ENCODE measurements around the gene CFAP52. TPM values are rescaled to one million over a fixed set of nuclear protein-coding genes. Genes with fewer than 3 reads are reported as not detected.
A peak's percentile ranks its signal among the peaks of the same experiment; 100 is the strongest.

Gene CFAP52
- total and polyA plus RNA-seq, 2 of the 13 experiments (the other 11 are each of a cell fraction or from before 2014, with no cell fraction given): not detected

DNA sequence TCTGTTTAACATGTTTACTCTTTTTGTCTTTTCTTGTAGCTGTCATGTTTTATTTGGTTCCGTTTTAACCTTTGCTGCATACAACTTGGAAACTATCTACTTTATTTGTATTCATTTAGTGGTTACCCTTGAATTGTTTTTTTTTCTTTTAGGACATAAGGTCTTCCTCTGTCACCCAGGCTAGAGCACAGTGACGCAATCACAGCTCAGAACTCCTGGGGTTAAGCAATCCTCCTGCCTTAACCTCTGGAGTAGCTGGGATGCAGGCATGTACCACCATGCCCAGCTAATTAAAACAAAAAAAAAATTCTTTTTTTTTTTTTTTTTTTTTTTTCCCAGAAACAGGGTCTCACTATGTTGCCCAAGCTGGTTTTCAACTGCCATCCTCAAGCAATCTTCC is 39.0 kb downstream of the CFAP52 start:
- TF ChIP-seq SP2 (CRISPR knock-in tag; IDR thresholded peaks at IDR 0.05): no peak
- TF ChIP-seq, protein P1, sequence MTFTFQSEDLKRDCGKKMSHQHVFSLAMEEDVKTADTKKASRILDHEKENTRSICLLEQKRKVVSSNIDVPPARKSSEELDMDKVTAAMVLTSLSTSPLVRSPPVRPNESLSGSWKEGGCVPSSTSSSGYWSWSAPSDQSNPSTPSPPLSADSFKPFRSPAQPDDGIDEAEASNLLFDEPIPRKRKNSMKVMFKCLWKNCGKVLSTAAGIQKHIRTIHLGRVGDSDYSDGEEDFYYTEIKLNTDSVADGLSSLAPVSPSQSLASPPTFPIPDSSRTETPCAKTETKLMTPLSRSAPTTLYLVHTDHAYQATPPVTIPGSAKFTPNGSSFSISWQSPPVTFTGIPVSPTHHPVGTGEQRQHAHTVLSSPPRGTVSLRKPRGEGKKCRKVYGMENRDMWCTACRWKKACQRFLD (CRISPR knock-in tag; IDR thresholded peaks at IDR 0.05; ENCODE audit: borderline replicate concordance): no peak
- TF ChIP-seq, protein P2, sequence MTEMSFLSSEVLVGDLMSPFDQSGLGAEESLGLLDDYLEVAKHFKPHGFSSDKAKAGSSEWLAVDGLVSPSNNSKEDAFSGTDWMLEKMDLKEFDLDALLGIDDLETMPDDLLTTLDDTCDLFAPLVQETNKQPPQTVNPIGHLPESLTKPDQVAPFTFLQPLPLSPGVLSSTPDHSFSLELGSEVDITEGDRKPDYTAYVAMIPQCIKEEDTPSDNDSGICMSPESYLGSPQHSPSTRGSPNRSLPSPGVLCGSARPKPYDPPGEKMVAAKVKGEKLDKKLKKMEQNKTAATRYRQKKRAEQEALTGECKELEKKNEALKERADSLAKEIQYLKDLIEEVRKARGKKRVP (CRISPR knock-in tag; IDR thresholded peaks at IDR 0.05): 0 out of 4 replicates have a peak, but pooled peaks of 1 of the 2 experiments have one; percentile 42
- peak; percentile 97 for TF ChIP-seq CEBPB (IDR thresholded peaks at IDR 0.05; ENCODE audit: borderline replicate concordance, low read depth, low read length)
- TF ChIP-seq CEBPG (CRISPR knock-in tag; IDR thresholded peaks at IDR 0.05): peak; percentile 92
- in situ Hi-C loops (cut with HindIII; ENCODE audit: extremely low pct_ligation_motif_present, low pct_unique_long_range_greater_than_20kb) (no loop called here), intact Hi-C loops (cut with micrococcal nuclease; ENCODE audit: unreplicated experiment) (no loop called here)
- H3K9ac ChIP-seq (ENCODE audit: insufficient read depth, low read depth, low read length): no peak overlapping the region
- H3K79me2 ChIP-seq (ENCODE audit: insufficient read depth, low read length): no peaks in the 10 kb centered on the region
- WGBS (ENCODE audit: low lambda C conversion rate): 3% methylated on average over 2 of the region's 2 CpGs
- ChIA-PET CTCF (ENCODE audit: low intra/inter-chr PET ratio, low total read pairs) (no interaction called here), POLR2A (interaction anchor here (0.6 kb wide), 1 partner anchor 33 kb away, joined by 3 read pairs; no protein-coding TSS in a partner anchor)
- H3K4me3 ChIP-seq (replicated peaks in 1 of 3; ENCODE audit: insufficient read depth in 1 of 3, low read depth in 2 of 3, low read length in 3 of 3): no peak overlapping the region
- H4K20me1 ChIP-seq (ENCODE audit: insufficient read depth, low read length): no peaks in the 10 kb centered on the region
- no peak overlapping the region for H3K27ac ChIP-seq (ENCODE audit: extremely low read length, insufficient read depth, low read length)
- no peaks in the 10 kb centered on the region for H3K4me1 ChIP-seq (ENCODE audit: insufficient read depth, low read length)
- H2AFZ ChIP-seq (ENCODE audit: low read length): no peak overlapping the region
- BruUV-seq (replicated peaks): no TSS peak
- no peak overlapping the region for H3K4me2 ChIP-seq (ENCODE audit: low read depth, low read length)
- H3K9me3 ChIP-seq (ENCODE audit: low read length): no peaks in the 10 kb centered on the region
- no peaks in the 10 kb centered on the region for H3K27me3 ChIP-seq (ENCODE audit: control insufficient read depth in 1 of 2, insufficient read depth in 2 of 2, low read length in 2 of 2)
- no peaks in the 10 kb centered on the region for H3K36me3 ChIP-seq (replicated peaks in 1 of 2; ENCODE audit: control insufficient read depth in 1 of 2, insufficient read depth in 2 of 2, low read length in 2 of 2)
- ATAC-seq (no peak), FAIRE-seq (no peak), DNase-seq (ENCODE audit: low spot score) (peak; percentile 24)

DNA sequence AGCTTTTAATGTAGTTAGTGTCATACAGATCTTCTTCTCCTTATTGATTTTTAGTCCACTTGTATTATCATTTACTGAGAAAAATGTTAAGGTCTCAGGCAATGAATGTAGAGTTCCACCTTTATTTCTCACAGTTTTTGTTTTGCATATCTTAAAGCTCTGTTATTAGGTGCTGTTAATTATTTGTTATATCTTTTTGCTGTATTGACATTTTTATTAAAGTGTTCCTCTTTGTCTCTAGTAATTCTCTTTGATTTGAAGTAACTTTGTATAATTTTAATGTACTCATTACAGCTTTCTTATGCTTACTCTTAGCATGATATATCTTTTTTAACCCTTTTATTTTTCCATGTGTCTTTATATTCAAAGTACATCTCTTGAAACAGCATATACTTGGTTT is 46.5 kb downstream of the CFAP52 start:
- ChIA-PET CTCF (ENCODE audit: low intra/inter-chr PET ratio, low total read pairs) (no interaction called here), POLR2A (no interaction called here)
- ATAC-seq: no peak
- Histone ChIP-seq H3K9ac (ENCODE audit: insufficient read depth, low read depth, low read length) (no peak overlapping the region), H2AFZ (ENCODE audit: low read length) (no peak overlapping the region), H4K20me1 (ENCODE audit: insufficient read depth, low read length) (no peaks in the 10 kb centered on the region), H3K27me3 (ENCODE audit: control insufficient read depth in 1 of 2, insufficient read depth in 2 of 2, low read length in 2 of 2) (no peaks in the 10 kb centered on the region; a peak in 1 of 5 replicates), H3K4me3 (replicated peaks in 1 of 3; ENCODE audit: insufficient read depth in 1 of 3, low read depth in 2 of 3, low read length in 3 of 3) (no peak overlapping the region), H3K4me1 (ENCODE audit: insufficient read depth, low read length) (no peaks in the 10 kb centered on the region), H3K9me3 (ENCODE audit: low read length) (no peaks in the 10 kb centered on the region), H3K79me2 (ENCODE audit: insufficient read depth, low read length) (no peaks in the 10 kb centered on the region), H3K36me3 (replicated peaks in 1 of 2; ENCODE audit: control insufficient read depth in 1 of 2, insufficient read depth in 2 of 2, low read length in 2 of 2) (no peaks in the 10 kb centered on the region), H3K27ac (ENCODE audit: extremely low read length, insufficient read depth, low read length) (no peak overlapping the region), H3K4me2 (ENCODE audit: low read depth, low read length) (no peak overlapping the region)
- no TSS peak for BruUV-seq (replicated peaks)
- in situ Hi-C loops (cut with HindIII; ENCODE audit: extremely low pct_ligation_motif_present, low pct_unique_long_range_greater_than_20kb) (no loop called here), intact Hi-C loops (cut with micrococcal nuclease; ENCODE audit: unreplicated experiment) (no loop called here)
- DNase-seq (ENCODE audit: low spot score): no peak
- no peak for FAIRE-seq
- no peak for TF ChIP-seq ZNF879 (CRISPR knock-in tag; IDR thresholded peaks at IDR 0.05)
- no peak for TF ChIP-seq ADNP (CRISPR knock-in tag; IDR thresholded peaks at IDR 0.05)
- TF ChIP-seq MAFK (conservative IDR thresholded peaks at IDR 0.05 in 1 of 2, IDR thresholded peaks at IDR 0.05 in 1 of 2; ENCODE audit: low read length in 2 of 2): peak; percentile 63 to 73
- no peak for TF ChIP-seq ZNF7 (CRISPR knock-in tag; IDR thresholded peaks at IDR 0.05)
- TF ChIP-seq, protein P3, sequence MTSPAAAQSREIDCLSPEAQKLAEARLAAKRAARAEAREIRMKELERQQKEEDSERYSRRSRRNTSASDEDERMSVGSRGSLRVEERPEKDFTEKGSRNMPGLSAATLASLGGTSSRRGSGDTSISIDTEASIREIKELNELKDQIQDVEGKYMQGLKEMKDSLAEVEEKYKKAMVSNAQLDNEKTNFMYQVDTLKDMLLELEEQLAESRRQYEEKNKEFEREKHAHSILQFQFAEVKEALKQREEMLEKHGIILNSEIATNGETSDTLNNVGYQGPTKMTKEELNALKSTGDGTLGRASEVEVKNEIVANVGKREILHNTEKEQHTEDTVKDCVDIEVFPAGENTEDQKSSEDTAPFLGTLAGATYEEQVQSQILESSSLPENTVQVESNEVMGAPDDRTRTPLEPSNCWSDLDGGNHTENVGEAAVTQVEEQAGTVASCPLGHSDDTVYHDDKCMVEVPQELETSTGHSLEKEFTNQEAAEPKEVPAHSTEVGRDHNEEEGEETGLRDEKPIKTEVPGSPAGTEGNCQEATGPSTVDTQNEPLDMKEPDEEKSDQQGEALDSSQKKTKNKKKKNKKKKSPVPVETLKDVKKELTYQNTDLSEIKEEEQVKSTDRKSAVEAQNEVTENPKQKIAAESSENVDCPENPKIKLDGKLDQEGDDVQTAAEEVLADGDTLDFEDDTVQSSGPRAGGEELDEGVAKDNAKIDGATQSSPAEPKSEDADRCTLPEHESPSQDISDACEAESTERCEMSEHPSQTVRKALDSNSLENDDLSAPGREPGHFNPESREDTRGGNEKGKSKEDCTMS (CRISPR knock-in tag; conservative IDR thresholded peaks at IDR 0.05): no peak
- TF ChIP-seq MAFF (IDR thresholded peaks at IDR 0.05; ENCODE audit: low read depth, low read length): peak; percentile 66
- no peak for TF ChIP-seq MTF1 (CRISPR knock-in tag; IDR thresholded peaks at IDR 0.05)
